Naive thymus-derived CD4-positive, alpha-beta T cell (primary cell): Measurements from ENCODE around the gene RAB29. TPM values are rescaled to one million over a fixed set of nuclear protein-coding genes. Genes with fewer than 3 reads are reported as not detected.

ENCODE experiments used
- ATAC-seq: fragments of 150-1000 bp; cut with Tn5 transposase; 2 replicates; pipeline ENCODE4 v1.10.0; 2021; ENCODE audit warnings: mild to moderate bottlenecking, moderate library complexity
- CTCF ChIA-PET: fragments of 350-600 bp; sonication (Branson Sonifier 250); formaldehyde crosslinking; loops from one replicate; lab custom pipeline; 2021; ENCODE audit warnings: antibody characterized with exemption; lab: Charles Lee
- POLR2A ChIA-PET: fragments of 350-600 bp; sonication (Branson Sonifier 250); formaldehyde crosslinking; loops from one replicate; lab custom pipeline; 2021; ENCODE audit warnings: antibody characterized with exemption, inconsistent platforms; lab: Charles Lee
- DNase-seq, 9 donors: peaks; one replicate each; pipeline versions ENCODE4 v3.0.0 to v3.0.0-alpha.2; 2020 to 2022; ENCODE audit warnings: mixed read lengths in 1 of 9
- H3K27ac ChIP-seq: one replicate; pipeline ENCODE4 v1.7.0; 2013; ENCODE audit warnings: mild to moderate bottlenecking, low read depth, low read length, moderate library complexity
- H3K27me3 ChIP-seq, 2 donors: one replicate each; pipeline ENCODE4 v1.7.0; 2013; ENCODE audit warnings: low read length in 2 of 2, mild to moderate bottlenecking in 2 of 2, moderate library complexity in 2 of 2; ENCODE audit not compliant: control insufficient read depth in 2 of 2, insufficient read depth in 2 of 2
- H3K36me3 ChIP-seq, 3 experiments: 1 replicate in 2 of 3; 2 replicates in 1 of 3; pipeline ENCODE4 v1.7.0; 2013; ENCODE audit warnings: low read length in 3 of 3, mild to moderate bottlenecking in 3 of 3, moderate library complexity in 1 of 3; ENCODE audit not compliant: insufficient read depth in 3 of 3, control insufficient read depth in 2 of 3
- H3K4me1 ChIP-seq, 2 donors: one replicate each; pipeline ENCODE4 v1.7.0; 2013; ENCODE audit warnings: low read length in 2 of 2, mild to moderate bottlenecking in 2 of 2, moderate library complexity in 1 of 2; ENCODE audit not compliant: control insufficient read depth in 2 of 2, insufficient read depth in 2 of 2
- H3K4me3 ChIP-seq: 2 replicates; pipeline ENCODE4 v1.7.0; 2013; ENCODE audit warnings: mild to moderate bottlenecking, low read length
- H3K9me3 ChIP-seq, 3 experiments: 1 replicate in 2 of 3; 2 replicates in 1 of 3; pipeline ENCODE4 v1.7.0; 2013; ENCODE audit warnings: low read length in 3 of 3; ENCODE audit not compliant: control insufficient read depth in 2 of 3
- H3K27ac Mint-ChIP-seq, 9 donors: one replicate each; pipeline ENCODE4 v1.8.0; 2020 to 2022; ENCODE audit warnings: mixed read lengths in 9 of 9, mild to moderate bottlenecking in 8 of 9, moderate library complexity in 5 of 9, inconsistent platforms in 2 of 9
- H3K27me3 Mint-ChIP-seq, 5 donors: one replicate each; pipeline ENCODE4 v1.8.0; 2021 to 2022; ENCODE audit warnings: mixed read lengths in 5 of 5, mild to moderate bottlenecking in 1 of 5
- H3K36me3 Mint-ChIP-seq, 5 donors: one replicate each; pipeline ENCODE4 v1.8.0; 2020 to 2022; ENCODE audit warnings: mixed read lengths in 5 of 5, mild to moderate bottlenecking in 3 of 5, inconsistent platforms in 1 of 5
- H3K4me1 Mint-ChIP-seq, 7 donors: one replicate each; pipeline ENCODE4 v1.8.0; 2020 to 2022; ENCODE audit warnings: mixed read lengths in 7 of 7, mild to moderate bottlenecking in 3 of 7, inconsistent platforms in 1 of 7
- H3K4me3 Mint-ChIP-seq, 10 donors: one replicate each; pipeline ENCODE4 v1.8.0; 2020 to 2022; ENCODE audit warnings: mild to moderate bottlenecking in 10 of 10, mixed read lengths in 10 of 10, moderate library complexity in 6 of 10, inconsistent platforms in 2 of 10
- H3K9me3 Mint-ChIP-seq, 11 donors: one replicate each; pipeline ENCODE4 v1.8.0; 2020 to 2022; ENCODE audit warnings: mixed read lengths in 11 of 11, mild to moderate bottlenecking in 4 of 11, inconsistent platforms in 1 of 11, moderate library complexity in 1 of 11
- intact Hi-C, 2 donors: fragments of 100-400 bp; cut with micrococcal nuclease; formaldehyde crosslinking; loops; one replicate each; pipeline ENCODE4 v1.15.1; 2023
- polyA plus RNA-seq, 2 donors: library from polyadenylated mRNA; unstranded; fragments of 300-500 nt; fragmentation: Illumina TruSeq; gene quantifications; one replicate each; pipeline ENCODE4 v1.2.3, GENCODE V29; 2021
- total RNA-seq, 6 experiments: library from RNA in 5 of 6; stranded (reverse) in 5 of 6; gene quantifications; 1 replicate in 5 of 6; 2 replicates in 1 of 6; pipeline ENCODE4 v1.2.3 and lab custom pipeline; 2021 to 2026

Gene RAB29
- total and polyA plus RNA-seq, 7 experiments from 2014 or later: 23.9 to 76.6 (median 48.1) TPM

DNA sequence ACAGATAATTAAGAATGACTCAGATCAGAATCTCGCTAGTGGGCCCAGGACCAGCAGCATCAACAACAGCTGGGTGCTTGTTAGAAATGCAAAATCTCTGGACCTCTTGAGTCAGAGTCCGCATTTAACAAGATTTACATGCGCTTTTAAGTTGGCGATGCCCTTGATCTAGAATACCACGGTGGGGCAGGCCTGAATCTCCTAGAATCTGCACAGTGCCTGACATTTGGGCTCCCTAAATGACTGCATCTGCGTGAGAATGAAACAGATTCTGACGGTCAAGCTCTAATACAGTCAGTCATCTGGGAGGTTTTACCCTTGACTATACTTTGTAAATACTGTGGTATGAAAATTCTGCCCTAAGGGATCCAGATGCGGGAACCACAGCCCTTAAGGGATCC is 17.2 kb upstream of the RAB29 start:
- ATAC-seq (no peak), DNase-seq (no peak)
- peaks cover 0 to 5% (median 0%) of the 10 kb centered on the region in 7 donors for H3K4me1 Mint-ChIP-seq
- Histone ChIP-seq H3K36me3 (peaks cover 0 to 77% (median 0%) of the 10 kb centered on the region in 3 experiments), H3K27ac (no peak overlapping the region), H3K4me3 (no peak overlapping the region), H3K4me1 (no peaks in the 10 kb centered on the region), H3K27me3 (no peaks in the 10 kb centered on the region), H3K9me3 (no peaks in the 10 kb centered on the region)
- no peak overlapping the region for H3K4me3 Mint-ChIP-seq
- CTCF ChIA-PET: interaction anchor here (0.7 to 7.3 kb wide), 10 partner anchors 9 to 313 kb away, joined by 3 to 169 read pairs (median 4); partner anchors contain the start of gene PM20D1
- no peaks in the 10 kb centered on the region for H3K27me3 Mint-ChIP-seq
- intact Hi-C loops: no loop called here
- POLR2A ChIA-PET: interaction anchor here (1.4 to 1.7 kb wide), 2 partner anchors 19 to 185 kb away, joined by 6 read pairs; no protein-coding TSS in a partner anchor
- H3K36me3 Mint-ChIP-seq: peaks cover 4 to 45% (median 10%) of the 10 kb centered on the region in 5 donors
- no peaks in the 10 kb centered on the region for H3K9me3 Mint-ChIP-seq
- H3K27ac Mint-ChIP-seq: no peak overlapping the region

- no peak overlapping the region for H3K27ac ChIP-seq
- H3K36me3 ChIP-seq: peaks cover 0 to 69% (median 0%) of the 10 kb centered on the region in 3 experiments
- Mint-ChIP-seq H3K9me3 (no peaks in the 10 kb centered on the region), H3K27ac (peak overlapping the region in 1 of 9 donors; percentile 22), H3K36me3 (peaks cover 4 to 37% (median 9%) of the 10 kb centered on the region in 5 donors), H3K27me3 (no peaks in the 10 kb centered on the region), H3K4me1 (peaks cover 0 to 5% (median 0%) of the 10 kb centered on the region in 7 donors), H3K4me3 (no peak overlapping the region)
- DNase-seq: peak; percentile 28 to 68 (median 56)
- no peak overlapping the region for H3K4me3 ChIP-seq
- ChIA-PET CTCF (interaction anchor here (0.6 to 7.3 kb wide), 12 partner anchors 8 to 314 kb away, joined by 3 to 169 read pairs (median 4); partner anchors contain the start of gene PM20D1), POLR2A (interaction anchor here (1.4 to 1.7 kb wide), 2 partner anchors 20 to 185 kb away, joined by 6 read pairs; no protein-coding TSS in a partner anchor)
- no peaks in the 10 kb centered on the region for H3K4me1 ChIP-seq
- intact Hi-C loops: loop anchor here (1.0 kb wide), 5 partner anchors 116 to 315 kb away; no protein-coding TSS in a partner anchor
- H3K27me3 ChIP-seq: no peaks in the 10 kb centered on the region
- no peaks in the 10 kb centered on the region for H3K9me3 ChIP-seq
- peak; percentile 93 for ATAC-seq
Measured at GRCh38 chr1:205791568-205792180, 16.4 kb upstream of the RAB29 start.

DNA sequence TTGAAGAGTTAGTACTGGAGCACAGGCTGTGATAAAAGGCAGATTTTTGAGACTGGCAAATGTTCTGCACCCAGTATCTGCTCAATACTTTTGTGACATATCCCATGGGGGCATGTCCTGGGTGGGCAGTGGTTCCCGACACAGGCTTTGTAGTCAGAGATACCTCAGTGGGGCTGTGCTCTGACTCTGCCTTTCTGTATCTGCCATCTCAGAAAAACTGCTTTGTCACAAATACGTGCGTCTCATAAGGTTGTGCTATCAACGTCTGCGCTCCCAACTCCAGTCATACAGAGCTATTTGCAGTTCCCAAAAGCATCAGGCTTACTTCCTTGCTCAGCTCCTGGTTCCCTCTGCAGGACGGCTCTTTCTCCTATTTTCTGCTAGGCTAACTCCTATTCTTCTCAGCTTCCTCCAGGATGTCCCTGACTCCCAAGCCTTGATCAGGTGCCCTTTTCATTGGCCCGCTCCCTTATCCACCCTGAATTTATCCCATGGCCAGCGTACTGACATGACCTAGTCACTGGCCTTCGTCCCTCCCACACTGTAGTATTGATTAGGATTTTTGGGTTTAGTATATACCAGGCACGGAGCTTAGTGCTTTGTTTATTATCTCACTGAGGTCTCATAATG is 12.1 kb upstream of the RAB29 start:
- DNase-seq: no peak
- ChIA-PET POLR2A (interaction anchor here (2.1 kb wide), 1 partner anchor 13 kb away, joined by 6 read pairs; the partner anchor contains the start of gene RAB29), CTCF (interaction anchor here (0.8 to 4.3 kb wide), 3 partner anchors 15 to 190 kb away, joined by 3 to 32 read pairs (median 7); no protein-coding TSS in a partner anchor)
- Histone ChIP-seq H3K4me3 (no peak overlapping the region), H3K4me1 (peaks cover 0 to 8% of the 10 kb centered on the region in 2 donors), H3K27ac (no peak overlapping the region), H3K9me3 (no peaks in the 10 kb centered on the region), H3K36me3 (peaks cover 0 to 31% (median 0%) of the 10 kb centered on the region in 3 experiments), H3K27me3 (no peaks in the 10 kb centered on the region)
- H3K27ac Mint-ChIP-seq: no peak overlapping the region
- intact Hi-C loops: no loop called here
- H3K9me3 Mint-ChIP-seq: no peaks in the 10 kb centered on the region
- no peak for ATAC-seq
- H3K27me3 Mint-ChIP-seq: no peaks in the 10 kb centered on the region
- no peak overlapping the region for H3K4me3 Mint-ChIP-seq
- peaks cover 1 to 29% (median 4%) of the 10 kb centered on the region in 5 donors for H3K36me3 Mint-ChIP-seq
- H3K4me1 Mint-ChIP-seq: peaks cover 6 to 10% (median 7%) of the 10 kb centered on the region in 7 donors

GRCh38 chr1:205786601-205787000 is 11.3 kb upstream of the RAB29 start:
- no peak overlapping the region for H3K4me3 ChIP-seq
- no peaks in the 10 kb centered on the region for H3K27me3 ChIP-seq
- no peak overlapping the region for H3K27ac Mint-ChIP-seq
- no peak for ATAC-seq
- CTCF ChIA-PET: interaction anchor here (0.6 to 4.3 kb wide), 3 partner anchors 11 to 191 kb away, joined by 4 to 32 read pairs (median 7); partner anchors contain the start of gene RAB29
- intact Hi-C loops: no loop called here
- peaks cover under 1 to 29% (median 4%) of the 10 kb centered on the region in 5 donors for H3K36me3 Mint-ChIP-seq
- POLR2A ChIA-PET: interaction anchor here (1.2 kb wide), 1 partner anchor 12 kb away, joined by 4 read pairs; the partner anchor contains the start of gene RAB29
- DNase-seq: no peak
- H3K9me3 ChIP-seq: no peaks in the 10 kb centered on the region
- no peaks in the 10 kb centered on the region for H3K9me3 Mint-ChIP-seq
- H3K4me1 ChIP-seq: peaks cover 0 to 8% of the 10 kb centered on the region in 2 donors
- no peak overlapping the region for H3K4me3 Mint-ChIP-seq
- no peaks in the 10 kb centered on the region for H3K27me3 Mint-ChIP-seq
- H3K36me3 ChIP-seq: peaks cover 0 to 24% (median 0%) of the 10 kb centered on the region in 3 experiments
- H3K4me1 Mint-ChIP-seq: peaks cover 6 to 16% (median 9%) of the 10 kb centered on the region in 7 donors
- H3K27ac ChIP-seq: no peak overlapping the region

DNA sequence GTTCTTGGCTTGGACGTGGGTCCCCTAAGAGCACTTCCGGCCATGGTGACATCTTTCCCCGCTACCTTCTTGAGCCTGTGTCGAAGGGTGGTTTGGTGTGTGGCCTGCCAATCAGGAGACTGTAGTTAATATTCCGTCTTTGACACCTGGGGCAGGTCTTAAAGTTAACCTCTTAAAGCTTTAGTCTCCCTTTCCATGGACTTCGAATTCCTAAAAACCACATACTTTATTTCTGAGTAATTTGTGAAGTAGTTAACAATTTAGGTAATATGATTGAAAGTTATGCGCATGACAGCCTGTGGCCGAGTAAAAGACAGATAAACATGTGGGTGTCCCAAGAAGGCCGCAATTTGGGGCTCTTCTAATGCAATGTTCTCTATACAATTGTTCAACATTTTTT is 10.2 kb upstream of the RAB29 start:
- H3K27me3 ChIP-seq: no peaks in the 10 kb centered on the region
- intact Hi-C loops: no loop called here
- Mint-ChIP-seq H3K4me1 (peaks cover 6 to 16% (median 9%) of the 10 kb centered on the region in 7 donors), H3K27me3 (no peaks in the 10 kb centered on the region), H3K9me3 (no peaks in the 10 kb centered on the region), H3K4me3 (no peak overlapping the region), H3K36me3 (peaks cover 0 to 20% (median 4%) of the 10 kb centered on the region in 5 donors), H3K27ac (no peak overlapping the region)
- peaks cover 0 to 14% (median 0%) of the 10 kb centered on the region in 3 experiments for H3K36me3 ChIP-seq
- H3K4me1 ChIP-seq: peaks cover 0 to 8% of the 10 kb centered on the region in 2 donors
- ChIA-PET POLR2A (interaction anchor here (1.0 to 1.4 kb wide), 3 partner anchors 10 to 64 kb away, joined by 4 to 8 read pairs (median 4); partner anchors contain the start of genes RAB29 and SLC41A1), CTCF (interaction anchor here (0.8 to 4.3 kb wide), 4 partner anchors 74 to 460 kb away, joined by 3 to 32 read pairs (median 5); no protein-coding TSS in a partner anchor)
- no peak overlapping the region for H3K27ac ChIP-seq
- H3K9me3 ChIP-seq: no peaks in the 10 kb centered on the region
- DNase-seq: no peak
- ATAC-seq: no peak
- H3K4me3 ChIP-seq: no peak overlapping the region

DNA sequence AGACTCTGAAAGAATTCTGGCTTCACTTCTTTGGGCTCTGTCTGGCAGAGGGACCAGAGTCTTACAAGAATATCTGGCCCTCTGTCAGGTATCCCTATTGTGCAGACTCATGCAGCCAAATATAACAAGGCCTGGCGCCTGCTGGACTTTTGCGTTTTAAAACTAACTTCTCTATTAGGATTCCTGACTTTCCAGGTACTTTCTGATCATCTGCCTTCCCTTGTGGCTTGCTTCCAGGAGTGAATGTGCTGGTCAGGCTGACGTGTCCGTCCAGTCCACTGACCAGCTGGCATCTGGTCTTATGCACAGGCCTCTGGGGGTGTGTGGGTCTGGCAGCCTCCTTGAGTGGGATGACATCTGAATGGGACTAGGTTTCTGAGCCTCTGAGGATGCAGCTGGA is 8.6 kb upstream of the RAB29 start:
- H3K27ac ChIP-seq: no peak overlapping the region
- CTCF ChIA-PET: interaction anchor here (1.3 kb wide), 1 partner anchor 125 kb away, joined by 7 read pairs; no protein-coding TSS in a partner anchor
- POLR2A ChIA-PET: no interaction called here
- Mint-ChIP-seq H3K9me3 (no peaks in the 10 kb centered on the region), H3K36me3 (peaks cover 0 to 8% (median 0%) of the 10 kb centered on the region in 5 donors), H3K4me3 (no peak overlapping the region), H3K27me3 (no peaks in the 10 kb centered on the region), H3K4me1 (peaks cover 6 to 16% (median 9%) of the 10 kb centered on the region in 7 donors), H3K27ac (no peak overlapping the region)
- DNase-seq: no peak
- H3K9me3 ChIP-seq: no peaks in the 10 kb centered on the region
- intact Hi-C loops: loop anchor here in 1 of 2 donors (2.0 kb wide), 1 partner anchor 35 kb away; no protein-coding TSS in a partner anchor
- ATAC-seq: no peak
- H3K4me1 ChIP-seq: peaks cover 0 to 8% of the 10 kb centered on the region in 2 donors
- H3K4me3 ChIP-seq: no peak overlapping the region
- no peaks in the 10 kb centered on the region for H3K36me3 ChIP-seq
- no peaks in the 10 kb centered on the region for H3K27me3 ChIP-seq
